ENCODE measurements around the gene FCGR3B. TPM values are rescaled to one million over a fixed set of nuclear protein-coding genes. Genes with fewer than 3 reads are reported as not detected.
"Not testable (repeated sequence)": the region's sequence is repeated elsewhere in the genome, so short reads cannot be mapped to it uniquely, and the experiment has no call there.

Gene FCGR3B
- total RNA-seq, 1 experiment from 2014 or later = not detected

DNA sequence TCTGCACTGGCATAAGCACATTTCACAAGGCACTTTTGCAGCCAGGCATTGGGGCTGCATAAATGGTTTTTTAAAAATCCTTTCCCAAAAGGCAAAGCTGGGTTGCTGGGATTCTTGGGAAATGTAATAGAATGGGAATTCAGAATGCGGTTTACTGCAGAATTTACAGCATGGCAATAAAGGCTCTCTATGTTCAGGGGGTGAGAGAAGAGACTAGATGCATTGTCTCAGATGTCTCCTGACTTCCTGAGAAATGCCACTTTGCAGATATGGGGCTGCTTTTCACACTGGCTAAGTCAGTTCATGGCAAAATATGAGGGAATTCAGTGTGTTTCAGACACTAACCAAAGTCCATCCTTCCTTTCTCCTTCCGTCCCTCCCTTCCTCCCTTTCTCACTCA, 45.5 kb upstream of the FCGR3B start:
- POLR2A ChIA-PET = no interaction called here
- no peak for TF ChIP-seq RAD21 (IDR thresholded peaks at IDR 0.05; ENCODE audit: low read depth)
- TF ChIP-seq, protein P1, sequence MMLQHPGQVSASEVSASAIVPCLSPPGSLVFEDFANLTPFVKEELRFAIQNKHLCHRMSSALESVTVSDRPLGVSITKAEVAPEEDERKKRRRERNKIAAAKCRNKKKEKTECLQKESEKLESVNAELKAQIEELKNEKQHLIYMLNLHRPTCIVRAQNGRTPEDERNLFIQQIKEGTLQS (IDR thresholded peaks at IDR 0.05) = no peak
- Histone ChIP-seq H3K27me3 (ENCODE audit: insufficient read depth, low read length) (no peaks in the 10 kb centered on the region), H3K4me1 (ENCODE audit: control insufficient read depth in 1 of 2, insufficient read depth in 2 of 2, low read length in 2 of 2) (no peaks in the 10 kb centered on the region), H3K9me2 (ENCODE audit: insufficient read depth) (no peaks in the 10 kb centered on the region), H3K4me2 (ENCODE audit: low read length) (no peak overlapping the region), H3K36me3 (ENCODE audit: control insufficient read depth in 1 of 2, insufficient read depth in 2 of 2, low read length in 2 of 2) (no peaks in the 10 kb centered on the region), H4K20me1 (ENCODE audit: insufficient read depth) (no peaks in the 10 kb centered on the region), H3K27ac (ENCODE audit: low read depth, low read length) (no peak overlapping the region), H3K9ac (ENCODE audit: low read length) (no peak overlapping the region), H3K4me3 (replicated peaks in 1 of 2; ENCODE audit: low read depth in 1 of 2, low read length in 2 of 2) (no peak overlapping the region), H3K9me3 (ENCODE audit: control insufficient read depth in 1 of 2, insufficient read depth in 1 of 2, low read depth in 1 of 2, low read length in 2 of 2) (no peaks in the 10 kb centered on the region), H3K79me2 (ENCODE audit: insufficient read depth, low read length) (no peaks in the 10 kb centered on the region), H2AFZ (ENCODE audit: low read depth, low read length, poor library complexity, severe bottlenecking) (no peak overlapping the region)
- ATAC-seq (no peak), DNase-seq (ENCODE audit: low read depth, low spot score) (no peak)
- BruUV-seq (replicated peaks) = no TSS peak
- CTCF ChIA-PET = no interaction called here
- intact Hi-C loops (cut with micrococcal nuclease) = no loop called here
- RAD21 ChIA-PET (ENCODE audit: low non-redundant PET in 1 of 2, low total read pairs in 2 of 2, uncharacterized antibody in 2 of 2, unreplicated experiment in 2 of 2) = no interaction called here

DNA sequence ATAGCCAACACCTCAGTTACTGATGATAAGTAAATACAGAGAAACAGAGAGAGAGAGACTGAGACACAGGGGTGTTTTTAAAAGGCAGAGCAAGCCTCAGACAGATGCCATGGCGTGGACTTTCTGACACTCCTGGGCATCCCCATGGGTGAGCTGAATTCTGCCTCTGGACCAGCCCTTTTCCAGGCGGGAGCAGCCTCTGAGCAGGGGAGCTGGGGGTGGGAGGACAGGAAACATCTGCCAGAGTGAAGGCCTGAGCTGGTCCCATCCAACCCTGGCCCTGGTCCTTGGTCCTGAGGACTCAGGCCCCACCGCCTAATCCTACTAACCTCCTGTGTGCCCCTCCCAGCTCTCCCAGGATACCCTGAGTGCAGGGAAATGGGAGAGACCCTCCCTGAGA, 43.9 kb upstream of the FCGR3B start:
- H3K9ac ChIP-seq (ENCODE audit: low read length); H3K4me2 ChIP-seq (ENCODE audit: low read length); CTCF ChIA-PET; H3K27me3 ChIP-seq (ENCODE audit: insufficient read depth, low read length); H3K4me1 ChIP-seq (ENCODE audit: control insufficient read depth in 1 of 2, insufficient read depth in 2 of 2, low read length in 2 of 2); H3K27ac ChIP-seq (ENCODE audit: low read depth, low read length); RAD21 ChIA-PET (ENCODE audit: low non-redundant PET in 1 of 2, low total read pairs in 2 of 2, uncharacterized antibody in 2 of 2, unreplicated experiment in 2 of 2); H3K9me3 ChIP-seq (ENCODE audit: control insufficient read depth in 1 of 2, insufficient read depth in 1 of 2, low read depth in 1 of 2, low read length in 2 of 2); H3K9me2 ChIP-seq (ENCODE audit: insufficient read depth); H3K36me3 ChIP-seq (ENCODE audit: control insufficient read depth in 1 of 2, insufficient read depth in 2 of 2, low read length in 2 of 2); H4K20me1 ChIP-seq (ENCODE audit: insufficient read depth); H3K79me2 ChIP-seq (ENCODE audit: insufficient read depth, low read length); BruUV-seq (replicated peaks); ATAC-seq; DNase-seq (ENCODE audit: low read depth, low spot score); H3K4me3 ChIP-seq (replicated peaks in 1 of 2; ENCODE audit: low read depth in 1 of 2, low read length in 2 of 2); H2AFZ ChIP-seq (ENCODE audit: low read depth, low read length, poor library complexity, severe bottlenecking); POLR2A ChIA-PET; intact Hi-C loops (cut with micrococcal nuclease): not testable (repeated sequence)

DNA sequence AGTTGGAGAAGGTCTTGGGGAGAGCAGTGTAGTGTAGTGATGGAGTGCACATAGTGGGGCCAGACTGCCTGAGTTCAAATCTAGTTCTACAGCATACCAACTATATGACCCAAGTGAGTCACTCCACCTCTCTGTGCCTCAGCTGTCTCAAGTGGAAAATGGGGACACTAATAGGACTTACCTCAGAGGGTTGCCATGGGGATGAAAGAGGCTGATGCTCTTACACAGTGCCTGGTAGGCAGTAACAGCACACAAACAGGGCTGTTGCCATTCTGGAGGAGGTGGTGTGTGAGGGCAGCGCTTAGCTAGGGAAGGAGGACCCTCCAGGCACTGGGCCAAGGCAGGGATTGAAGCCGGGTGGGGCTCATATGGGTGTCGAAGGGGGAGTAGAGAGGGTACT, 43.5 kb upstream of the FCGR3B start:
- CTCF ChIA-PET; DNase-seq (ENCODE audit: low read depth, low spot score); intact Hi-C loops (cut with micrococcal nuclease); H3K9me3 ChIP-seq (ENCODE audit: control insufficient read depth in 1 of 2, insufficient read depth in 1 of 2, low read depth in 1 of 2, low read length in 2 of 2); H3K4me3 ChIP-seq (replicated peaks in 1 of 2; ENCODE audit: low read depth in 1 of 2, low read length in 2 of 2); H3K4me2 ChIP-seq (ENCODE audit: low read length); H3K27ac ChIP-seq (ENCODE audit: low read depth, low read length); H2AFZ ChIP-seq (ENCODE audit: low read depth, low read length, poor library complexity, severe bottlenecking); H3K4me1 ChIP-seq (ENCODE audit: control insufficient read depth in 1 of 2, insufficient read depth in 2 of 2, low read length in 2 of 2); H4K20me1 ChIP-seq (ENCODE audit: insufficient read depth); H3K36me3 ChIP-seq (ENCODE audit: control insufficient read depth in 1 of 2, insufficient read depth in 2 of 2, low read length in 2 of 2); H3K27me3 ChIP-seq (ENCODE audit: insufficient read depth, low read length); RAD21 ChIA-PET (ENCODE audit: low non-redundant PET in 1 of 2, low total read pairs in 2 of 2, uncharacterized antibody in 2 of 2, unreplicated experiment in 2 of 2); H3K9me2 ChIP-seq (ENCODE audit: insufficient read depth); BruUV-seq (replicated peaks); H3K9ac ChIP-seq (ENCODE audit: low read length); POLR2A ChIA-PET; H3K79me2 ChIP-seq (ENCODE audit: insufficient read depth, low read length); ATAC-seq: not testable (repeated sequence)

DNA sequence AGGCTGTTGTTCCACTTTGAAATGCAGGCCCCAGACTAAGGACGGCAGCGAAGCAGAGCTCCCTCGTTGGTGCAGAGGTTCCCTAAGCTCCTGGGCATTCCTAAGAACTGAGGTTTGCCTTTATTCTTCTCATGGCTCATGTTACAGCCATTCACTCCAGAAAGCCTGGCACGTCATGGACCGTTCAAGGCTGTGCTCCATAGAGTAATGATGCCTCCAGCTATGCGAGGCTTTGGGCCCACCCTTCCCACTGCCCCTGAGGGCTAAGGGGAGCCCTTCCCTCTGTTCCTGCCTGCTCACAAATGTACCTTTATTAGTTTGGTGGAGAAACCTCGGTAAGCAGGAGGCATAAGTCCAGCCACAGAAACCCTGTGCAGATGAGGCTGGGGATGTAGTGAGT, 42.5 kb upstream of the FCGR3B start:
- H4K20me1 ChIP-seq (ENCODE audit: insufficient read depth); H3K27ac ChIP-seq (ENCODE audit: low read depth, low read length); CTCF ChIA-PET; H3K4me1 ChIP-seq (ENCODE audit: control insufficient read depth in 1 of 2, insufficient read depth in 2 of 2, low read length in 2 of 2); H3K4me3 ChIP-seq (replicated peaks in 1 of 2; ENCODE audit: low read depth in 1 of 2, low read length in 2 of 2); H3K79me2 ChIP-seq (ENCODE audit: insufficient read depth, low read length); BruUV-seq (replicated peaks); H3K4me2 ChIP-seq (ENCODE audit: low read length); ATAC-seq; intact Hi-C loops (cut with micrococcal nuclease); H3K9ac ChIP-seq (ENCODE audit: low read length); RAD21 ChIA-PET (ENCODE audit: low non-redundant PET in 1 of 2, low total read pairs in 2 of 2, uncharacterized antibody in 2 of 2, unreplicated experiment in 2 of 2); H3K9me3 ChIP-seq (ENCODE audit: control insufficient read depth in 1 of 2, insufficient read depth in 1 of 2, low read depth in 1 of 2, low read length in 2 of 2); H3K36me3 ChIP-seq (ENCODE audit: control insufficient read depth in 1 of 2, insufficient read depth in 2 of 2, low read length in 2 of 2); H2AFZ ChIP-seq (ENCODE audit: low read depth, low read length, poor library complexity, severe bottlenecking); DNase-seq (ENCODE audit: low read depth, low spot score); POLR2A ChIA-PET; H3K9me2 ChIP-seq (ENCODE audit: insufficient read depth); H3K27me3 ChIP-seq (ENCODE audit: insufficient read depth, low read length): not testable (repeated sequence)
